ENCODE data around the gene TAF4B.
"Not testable (repeated sequence)": the region's sequence is repeated elsewhere in the genome, so short reads cannot be mapped to it uniquely, and the experiment has no call there.

The TAF4B gene, protein sequence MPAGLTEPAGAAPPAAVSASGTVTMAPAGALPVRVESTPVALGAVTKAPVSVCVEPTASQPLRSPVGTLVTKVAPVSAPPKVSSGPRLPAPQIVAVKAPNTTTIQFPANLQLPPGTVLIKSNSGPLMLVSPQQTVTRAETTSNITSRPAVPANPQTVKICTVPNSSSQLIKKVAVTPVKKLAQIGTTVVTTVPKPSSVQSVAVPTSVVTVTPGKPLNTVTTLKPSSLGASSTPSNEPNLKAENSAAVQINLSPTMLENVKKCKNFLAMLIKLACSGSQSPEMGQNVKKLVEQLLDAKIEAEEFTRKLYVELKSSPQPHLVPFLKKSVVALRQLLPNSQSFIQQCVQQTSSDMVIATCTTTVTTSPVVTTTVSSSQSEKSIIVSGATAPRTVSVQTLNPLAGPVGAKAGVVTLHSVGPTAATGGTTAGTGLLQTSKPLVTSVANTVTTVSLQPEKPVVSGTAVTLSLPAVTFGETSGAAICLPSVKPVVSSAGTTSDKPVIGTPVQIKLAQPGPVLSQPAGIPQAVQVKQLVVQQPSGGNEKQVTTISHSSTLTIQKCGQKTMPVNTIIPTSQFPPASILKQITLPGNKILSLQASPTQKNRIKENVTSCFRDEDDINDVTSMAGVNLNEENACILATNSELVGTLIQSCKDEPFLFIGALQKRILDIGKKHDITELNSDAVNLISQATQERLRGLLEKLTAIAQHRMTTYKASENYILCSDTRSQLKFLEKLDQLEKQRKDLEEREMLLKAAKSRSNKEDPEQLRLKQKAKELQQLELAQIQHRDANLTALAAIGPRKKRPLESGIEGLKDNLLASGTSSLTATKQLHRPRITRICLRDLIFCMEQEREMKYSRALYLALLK

DNA sequence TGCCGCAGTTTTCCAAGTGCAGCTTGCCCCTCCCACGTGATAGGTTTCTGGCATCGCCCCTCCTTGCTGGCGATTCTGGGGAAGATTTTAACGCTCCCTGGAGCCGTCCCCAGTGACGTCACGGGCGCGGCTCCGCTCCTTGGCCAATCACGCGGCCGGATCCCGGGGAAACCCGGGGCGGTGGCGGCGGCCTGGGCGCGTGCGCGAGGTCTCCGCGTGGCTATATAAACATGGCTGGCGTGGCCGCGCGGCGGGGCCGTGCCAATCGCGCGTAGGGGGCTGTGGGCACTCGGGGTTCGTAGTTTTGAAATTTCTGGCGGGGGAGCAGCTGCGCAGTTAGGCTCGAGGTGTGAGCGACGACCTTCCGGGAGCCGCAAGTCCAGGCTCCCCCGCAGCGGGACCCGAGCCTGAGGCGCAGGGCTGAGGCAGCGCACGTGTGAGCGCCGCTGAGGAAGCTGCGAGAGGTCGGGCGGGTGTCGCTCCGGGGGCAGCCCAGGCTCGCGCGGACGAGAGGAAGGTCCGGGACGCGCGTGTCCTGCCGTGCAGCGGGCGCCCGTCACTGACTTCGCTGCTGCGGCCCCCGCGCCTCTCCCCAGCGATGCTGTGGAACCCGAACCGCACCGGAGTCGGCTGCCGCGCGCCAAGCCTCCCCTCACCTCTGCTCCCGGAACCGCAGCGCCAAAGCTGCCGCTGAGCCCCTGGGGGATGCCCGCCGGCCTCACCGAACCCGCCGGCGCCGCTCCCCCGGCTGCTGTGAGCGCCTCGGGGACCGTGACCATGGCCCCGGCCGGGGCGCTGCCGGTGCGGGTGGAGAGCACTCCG, at the start of gene TAF4B:
TAF4B (plus strand) TSS at position 217 of the 822 bp plus-strand sequence; CDS start at position 706, 489 bp downstream.
- TF ChIP-seq GATA1 (IDR thresholded peaks at IDR 0.05; ENCODE audit: low read depth, low read length) = no peak
- TF ChIP-seq POLR2A (IDR thresholded peaks at IDR 0.05; ENCODE audit: low read length) = peak; percentile 83

GRCh38 chr18:26181343-26181826, 44.9 kb upstream of the TAF4B start:
- TF ChIP-seq GATA1 (IDR thresholded peaks at IDR 0.05; ENCODE audit: low read depth, low read length) (no peak), POLR2A (IDR thresholded peaks at IDR 0.05; ENCODE audit: low read length) (no peak)
- no peak for DNase-seq

More for the DNA sequence above, at the start of gene TAF4B:
- DNase-seq = peak; percentile 95 to 98

GRCh38 chr18:26183395-26184112, 42.7 kb upstream of the TAF4B start:
- DNase-seq = no peak
- TF ChIP-seq GATA1 (IDR thresholded peaks at IDR 0.05; ENCODE audit: low read depth, low read length) (no peak), POLR2A (IDR thresholded peaks at IDR 0.05; ENCODE audit: low read length) (no peak)

GRCh38 chr18:26185267-26185666, 41.0 kb upstream of the TAF4B start:
- no peak for DNase-seq
- TF ChIP-seq POLR2A (IDR thresholded peaks at IDR 0.05; ENCODE audit: low read length) = no peak
- TF ChIP-seq GATA1 (IDR thresholded peaks at IDR 0.05; ENCODE audit: low read depth, low read length) = no peak

DNA sequence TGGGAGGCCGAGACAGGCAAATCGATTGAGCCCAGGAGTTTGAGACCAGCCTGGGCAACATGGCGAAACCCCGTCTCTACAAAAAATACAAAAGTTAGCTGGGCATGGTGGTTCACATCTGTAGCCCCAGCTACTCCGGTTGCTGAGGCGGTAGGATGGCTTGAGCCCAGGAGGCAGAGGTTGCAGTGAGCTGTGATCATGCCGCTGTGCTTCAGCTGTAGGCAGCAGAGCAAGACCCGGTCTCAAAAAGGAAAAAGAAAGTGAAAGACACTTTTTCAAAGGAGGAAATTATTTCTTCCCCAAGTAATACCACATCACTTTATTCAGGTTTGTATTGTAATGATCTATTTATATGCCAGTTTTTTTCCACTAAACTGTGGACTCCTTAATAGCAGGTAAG, 35.7 kb upstream of the TAF4B start:
- TF ChIP-seq GATA1 (IDR thresholded peaks at IDR 0.05; ENCODE audit: low read depth, low read length) (no peak), POLR2A (IDR thresholded peaks at IDR 0.05; ENCODE audit: low read length) (no peak)
- DNase-seq = no peak

GRCh38 chr18:26192233-26192632, 34.0 kb upstream of the TAF4B start:
- no peak for DNase-seq
- TF ChIP-seq GATA1 (IDR thresholded peaks at IDR 0.05; ENCODE audit: low read depth, low read length) = no peak
- no peak for TF ChIP-seq POLR2A (IDR thresholded peaks at IDR 0.05; ENCODE audit: low read length)

DNA sequence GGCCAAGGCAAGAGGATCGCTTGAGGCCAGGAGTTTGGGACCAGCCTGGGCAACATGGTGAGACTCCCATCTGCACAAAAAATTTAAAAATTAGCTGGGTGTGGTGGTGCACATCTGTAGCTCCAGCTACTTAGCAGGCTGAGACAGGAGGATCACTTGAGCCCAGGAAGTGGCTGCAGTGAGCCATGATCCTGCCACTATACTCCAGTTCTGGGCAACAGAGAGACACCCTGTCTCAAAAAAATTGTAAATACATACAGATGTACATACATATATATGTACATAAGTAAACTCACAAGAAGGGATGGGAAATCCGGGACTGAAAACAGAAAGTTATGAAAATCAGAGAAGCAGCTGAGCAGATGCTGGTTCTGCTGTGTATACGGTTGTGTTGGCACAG, 29.6 kb upstream of the TAF4B start:
- TF ChIP-seq GATA1 (IDR thresholded peaks at IDR 0.05; ENCODE audit: low read depth, low read length) (no peak), POLR2A (IDR thresholded peaks at IDR 0.05; ENCODE audit: low read length) (no peak)
- DNase-seq = no peak

DNA sequence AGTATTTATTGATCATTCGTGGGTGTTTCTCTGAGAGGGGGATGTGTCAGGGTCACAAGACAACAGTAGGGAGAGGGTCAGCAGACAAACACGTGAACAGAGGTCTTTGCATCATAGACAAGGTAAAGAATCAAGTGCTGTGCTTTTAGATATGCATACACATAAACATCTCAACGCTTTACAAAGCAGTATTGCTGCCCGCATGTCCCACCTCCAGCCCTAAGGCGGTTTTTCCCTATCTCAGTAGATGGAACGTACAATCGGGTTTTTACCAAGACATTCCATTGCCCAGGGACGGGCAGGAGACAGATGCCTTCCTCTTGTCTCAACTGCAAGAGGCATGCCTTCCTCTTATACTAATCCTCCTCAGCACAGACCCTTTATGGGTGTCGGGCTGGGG, 24.2 kb upstream of the TAF4B start:
- not testable (repeated sequence) for DNase-seq

- TF ChIP-seq GATA1 (IDR thresholded peaks at IDR 0.05; ENCODE audit: low read depth, low read length) (no peak), POLR2A (IDR thresholded peaks at IDR 0.05; ENCODE audit: low read length) (no peak)
Observed at GRCh38 chr18:26205318-26205717, 20.9 kb upstream of the TAF4B start.

DNA sequence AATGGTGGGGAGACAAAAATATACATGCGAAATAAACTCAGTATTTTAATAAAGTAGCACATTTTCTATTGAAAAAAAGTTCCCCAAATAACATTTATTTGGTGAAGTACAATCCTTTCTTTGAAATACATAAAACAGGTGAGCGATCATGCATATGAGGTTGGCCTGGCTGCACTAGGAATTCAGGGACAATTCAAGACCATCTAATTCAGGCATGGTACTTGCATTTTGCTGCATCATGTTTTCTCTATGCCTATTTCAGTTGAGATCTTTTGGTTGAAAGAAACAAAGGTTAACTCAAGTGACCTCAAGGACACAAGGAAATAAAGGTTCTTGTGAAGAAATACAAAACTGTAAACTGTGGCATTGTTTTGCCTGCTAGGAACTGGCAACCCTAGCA, 19.8 kb upstream of the TAF4B start:
- DNase-seq = no peak
- no peak for TF ChIP-seq GATA1 (IDR thresholded peaks at IDR 0.05; ENCODE audit: low read depth, low read length)
- TF ChIP-seq POLR2A (IDR thresholded peaks at IDR 0.05; ENCODE audit: low read length) = no peak

More at GRCh38 chr18:26205318-26205717, 20.9 kb upstream of the TAF4B start:
- no peak for DNase-seq

- DNase-seq = no peak
- TF ChIP-seq GATA1 (IDR thresholded peaks at IDR 0.05; ENCODE audit: low read depth, low read length) (no peak), POLR2A (IDR thresholded peaks at IDR 0.05; ENCODE audit: low read length) (no peak)
Observed at GRCh38 chr18:26207937-26208336, 18.3 kb upstream of the TAF4B start.

DNA sequence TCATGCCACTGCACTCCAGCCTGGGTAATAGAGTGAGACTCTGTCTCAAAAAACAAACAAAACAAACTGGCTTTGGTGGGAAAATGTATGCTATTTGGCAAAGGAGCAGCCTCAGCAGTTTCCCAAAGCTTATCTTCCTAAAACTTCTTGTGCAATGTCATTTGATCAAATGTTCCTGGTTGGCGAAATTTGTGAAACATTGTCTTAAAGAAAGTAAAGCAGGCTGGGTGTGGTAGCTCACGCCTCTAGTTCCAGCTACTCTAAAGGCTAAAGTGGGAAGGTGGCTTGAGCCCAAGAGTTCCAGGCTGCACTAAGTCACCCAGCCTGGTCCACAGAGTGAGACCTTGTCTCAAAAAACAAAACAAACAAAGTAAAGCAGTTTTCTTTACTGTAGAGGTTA, 17.3 kb upstream of the TAF4B start:
- peak in 1 of 2 experiments; percentile 30 for DNase-seq

DNA sequence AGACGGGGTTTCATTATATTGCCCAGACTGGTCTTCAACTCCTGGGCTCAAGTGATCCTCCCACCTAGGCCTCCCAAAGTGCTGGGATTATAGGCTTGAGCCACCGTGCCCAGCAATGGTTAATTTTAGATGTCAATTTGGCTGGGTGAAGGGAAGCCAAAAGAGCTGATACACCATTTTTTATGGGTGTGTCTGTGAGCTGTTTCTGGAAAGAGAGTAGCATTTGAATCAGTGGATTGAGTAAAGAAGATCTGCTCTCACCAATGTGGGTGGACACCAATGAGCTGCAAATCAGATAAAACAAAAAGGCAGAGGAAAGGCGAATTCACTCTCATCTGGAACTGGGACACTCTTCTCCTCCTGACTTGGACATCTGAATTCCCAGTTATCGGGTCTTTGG, 16.1 kb upstream of the TAF4B start:
- no peak for DNase-seq
- TF ChIP-seq GATA1 (IDR thresholded peaks at IDR 0.05; ENCODE audit: low read depth, low read length) (no peak), POLR2A (IDR thresholded peaks at IDR 0.05; ENCODE audit: low read length) (no peak)

More for the DNA sequence above, 17.3 kb upstream of the TAF4B start:
- TF ChIP-seq POLR2A (IDR thresholded peaks at IDR 0.05; ENCODE audit: low read length) (no peak), GATA1 (IDR thresholded peaks at IDR 0.05; ENCODE audit: low read depth, low read length) (no peak)
